ENCODE measurements around the gene URGCP.
A peak's percentile ranks its signal among the peaks of the same experiment; 100 is the strongest.

The URGCP gene

DNA sequence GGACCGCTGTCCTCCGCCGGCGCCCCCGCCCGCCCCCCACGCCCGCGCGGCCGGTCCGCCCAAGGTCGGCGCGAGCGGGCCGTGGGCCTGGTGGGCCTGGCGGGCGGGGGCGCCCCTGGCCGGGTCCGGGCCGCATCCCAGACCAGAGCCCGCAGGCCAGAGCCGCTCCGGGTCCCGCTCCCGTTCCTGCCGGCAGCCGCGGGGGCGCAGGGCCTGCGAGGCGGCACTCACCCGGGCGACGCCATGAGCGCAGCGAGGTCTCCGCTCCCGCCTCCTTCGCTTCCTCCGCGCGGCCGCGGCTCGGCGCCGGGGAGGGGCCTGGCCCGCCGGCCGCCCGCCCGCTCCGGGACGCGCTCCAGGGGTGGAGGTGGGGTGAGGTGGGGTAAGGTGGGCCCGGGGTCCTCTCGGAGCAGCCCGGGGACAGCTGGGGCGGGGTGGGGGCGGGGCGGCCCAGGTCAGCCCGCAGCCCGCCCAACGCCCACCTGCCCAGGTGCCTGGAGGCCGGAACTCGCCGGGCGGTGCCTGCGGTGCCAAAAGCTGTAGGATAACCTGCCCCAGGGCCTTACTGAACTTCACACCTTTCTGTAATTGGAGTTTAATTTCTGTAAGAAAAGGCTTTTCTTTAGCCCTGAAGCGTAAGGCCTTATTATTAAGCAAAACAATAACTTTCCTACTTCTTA lies at the start of gene URGCP:
Gene URGCP (minus strand): TSS at position 266 of the 680 bp plus-strand sequence. CDS start 21 bp downstream, at position 245.
- peak in 40 of 42 donors; percentile 24 to 78 (median 58) for DNase-seq
- intact Hi-C loops (cut with DNase I): no loop called here

GRCh38 chr7:43956027-43956426 lies 49.6 kb upstream of the URGCP start:
- intact Hi-C loops (cut with DNase I): no loop called here
- no peak for DNase-seq

- peak in 40 of 42 donors; percentile 18 to 76 (median 56) for DNase-seq
- intact Hi-C loops (cut with DNase I): no loop called here
These were observed 48.3 kb upstream of the URGCP start for GRCh38 chr7:43954524-43955228.

DNA sequence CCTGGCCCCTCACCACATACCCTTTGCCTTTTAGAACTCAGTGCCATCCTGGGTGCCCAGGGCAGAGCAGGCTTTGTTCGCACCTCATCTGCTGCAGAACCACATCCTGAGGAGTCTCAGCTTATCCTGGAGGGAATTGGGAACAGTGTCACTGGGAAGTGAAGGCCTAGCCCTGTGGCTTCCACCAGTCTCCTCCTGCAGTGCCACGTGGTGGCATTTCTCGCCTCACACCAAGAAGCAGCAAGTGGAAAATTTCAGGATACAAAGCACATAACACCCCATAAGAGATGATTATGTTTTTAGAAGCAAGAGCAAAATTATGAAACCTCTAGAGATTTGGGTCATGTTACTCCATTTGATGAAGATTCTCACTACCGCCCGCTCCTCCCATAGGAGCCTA lies 46.7 kb upstream of the URGCP start:
- intact Hi-C loops (cut with DNase I): no loop called here
- DNase-seq: peak in 1 of 42 donors; percentile 10

GRCh38 chr7:43952028-43952427 lies 45.6 kb upstream of the URGCP start:
- intact Hi-C loops (cut with DNase I): no loop called here
- no peak for DNase-seq

- no peak for DNase-seq
- intact Hi-C loops (cut with DNase I): no loop called here
These were observed 37.9 kb upstream of the URGCP start for GRCh38 chr7:43944286-43944685.

- no peak for DNase-seq
- intact Hi-C loops (cut with DNase I): no loop called here
These were observed 37.2 kb upstream of the URGCP start for GRCh38 chr7:43943417-43944187.

GRCh38 chr7:43942997-43943396 lies 36.6 kb upstream of the URGCP start:
- intact Hi-C loops (cut with DNase I): no loop called here
- no peak for DNase-seq

- intact Hi-C loops (cut with DNase I): no loop called here
These were observed 35.9 kb upstream of the URGCP start for GRCh38 chr7:43942250-43942649.

DNA sequence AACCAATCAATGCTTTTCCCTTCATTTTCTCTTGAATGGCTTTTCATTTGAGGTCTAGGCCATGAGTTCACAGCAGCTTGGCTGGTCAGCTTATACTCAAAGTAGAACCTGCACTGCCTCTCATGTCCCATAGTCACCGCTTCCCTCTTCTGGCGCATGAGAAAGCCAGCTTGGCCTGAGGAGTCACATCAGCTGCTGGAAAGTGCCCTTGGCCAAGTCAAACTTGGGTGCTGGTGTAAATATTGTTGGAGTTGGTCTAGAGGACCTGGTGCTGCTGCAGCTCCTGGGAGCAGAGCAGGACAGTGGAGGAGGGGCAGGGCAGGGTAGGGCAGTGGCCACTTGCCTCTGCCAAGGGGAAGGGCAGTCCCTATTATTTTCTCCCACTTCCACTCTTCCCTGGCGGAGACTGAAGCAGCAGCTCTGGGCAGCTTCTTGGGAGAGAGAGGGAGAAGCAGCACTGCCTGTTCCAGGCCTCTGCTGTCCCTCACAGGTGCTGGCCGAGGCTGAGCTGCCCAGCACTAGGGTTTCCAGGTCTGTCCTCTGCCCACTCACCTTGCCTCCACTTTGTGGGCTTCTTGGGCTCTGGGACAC lies 32.6 kb upstream of the URGCP start:
- intact Hi-C loops (cut with DNase I): no loop called here
- DNase-seq: no peak

More at GRCh38 chr7:43942250-43942649, 35.9 kb upstream of the URGCP start:
- DNase-seq: no peak

DNA sequence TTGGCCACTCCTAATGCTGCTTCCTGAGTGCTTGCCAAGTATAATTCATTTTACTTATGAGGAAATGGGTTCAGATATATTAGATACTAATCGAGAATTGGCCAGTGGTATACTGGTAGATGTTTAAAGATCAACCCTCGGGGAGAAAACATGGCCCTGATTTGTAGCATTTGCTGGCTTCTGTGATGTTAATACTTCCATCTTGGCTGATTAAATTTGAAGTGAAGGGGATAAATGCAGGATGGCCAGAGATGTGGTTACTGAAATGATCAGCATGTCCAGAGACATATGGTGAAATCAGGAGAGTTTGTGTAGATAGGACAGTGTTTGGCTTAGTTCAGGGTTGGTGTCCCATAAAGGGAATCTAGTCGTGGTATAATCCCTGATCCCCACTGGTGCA lies 31.0 kb upstream of the URGCP start:
- intact Hi-C loops (cut with DNase I): no loop called here

DNA sequence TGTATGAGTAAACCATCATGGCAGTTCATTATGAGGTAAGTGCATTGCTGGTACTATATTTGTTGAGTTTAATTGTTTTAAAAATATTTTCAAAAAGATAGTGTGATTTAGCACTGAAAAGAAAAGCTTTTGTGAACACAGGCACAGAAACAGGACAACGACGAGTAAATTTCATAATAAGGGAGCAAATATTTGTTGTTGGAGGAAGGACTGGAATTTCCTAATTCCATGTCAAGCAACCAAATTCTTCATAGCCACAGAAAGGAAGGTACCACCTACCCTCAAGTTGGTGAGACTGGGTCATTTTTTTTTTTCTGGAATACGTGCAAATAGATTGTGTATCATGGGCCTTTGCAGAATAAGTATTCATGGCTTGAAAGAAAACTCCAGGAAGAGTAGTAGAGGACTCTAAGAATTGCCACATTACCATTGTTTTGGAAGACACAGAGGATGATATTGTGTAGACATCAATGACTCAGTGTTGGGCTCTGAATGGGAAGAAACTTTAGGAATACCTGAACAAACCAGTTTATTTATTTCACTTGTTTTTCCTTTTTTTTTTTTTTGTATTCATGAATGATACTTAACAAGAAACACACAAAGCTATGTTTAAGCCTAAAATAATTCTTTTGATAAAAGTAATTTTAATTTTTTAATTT lies 27.6 kb upstream of the URGCP start:
- intact Hi-C loops (cut with DNase I): no loop called here
- no peak for DNase-seq

More for the DNA sequence above, 31.0 kb upstream of the URGCP start:
- DNase-seq: no peak

GRCh38 chr7:43931346-43931745 lies 24.9 kb upstream of the URGCP start:
- intact Hi-C loops (cut with DNase I): no loop called here
- no peak for DNase-seq

GRCh38 chr7:43929529-43930457 lies 23.4 kb upstream of the URGCP start:
- DNase-seq: no peak
- intact Hi-C loops (cut with DNase I): no loop called here

DNA sequence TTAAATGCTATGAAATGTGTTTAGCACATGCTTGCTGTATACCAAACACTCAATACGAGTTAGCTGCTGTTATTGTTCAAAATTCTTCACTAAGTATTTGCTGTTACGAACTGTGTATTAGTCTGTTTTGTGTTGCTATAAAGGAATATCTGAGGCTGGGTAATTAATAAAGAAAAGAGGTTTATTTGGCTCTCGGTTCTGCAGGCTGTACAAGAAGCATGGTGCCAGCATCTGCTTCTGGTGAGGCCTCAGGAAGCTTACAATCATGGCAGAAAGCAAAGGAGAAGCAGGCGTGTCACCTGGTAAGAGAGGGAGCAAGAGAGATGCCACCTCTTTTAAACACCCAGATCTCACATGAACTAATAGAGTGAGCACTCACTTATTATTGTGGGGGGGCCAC lies 21.4 kb upstream of the URGCP start:
- intact Hi-C loops (cut with DNase I): no loop called here
- DNase-seq: no peak

- DNase-seq: no peak
- intact Hi-C loops (cut with DNase I): no loop called here
These were observed 20.4 kb upstream of the URGCP start for GRCh38 chr7:43926798-43927123.

- peak; percentile 81 to 97 (median 91) for DNase-seq
- intact Hi-C loops (cut with DNase I): no loop called here
These were observed 19.8 kb upstream of the URGCP start, which contains the start of gene UBE2D4 for GRCh38 chr7:43925984-43926797. TSS of gene UBE2D4 (plus strand) at chr7:43926436. CDS start at chr7:43926533, 97 bp downstream.

Measured in head of caudate nucleus (tissue), 42 donors.